ENCODE data around the gene PTPRE.

Gene PTPRE

GRCh38 chr10:127871631-127872010, 35.3 kb upstream of the PTPRE start:
- TF ChIP-seq CTCF (IDR thresholded peaks at IDR 0.05; ENCODE audit: low read depth, low read length, missing control alignments): no peak
- DNase-seq (ENCODE audit: low read depth): no peak
- no peak overlapping the region for H3K4me3 ChIP-seq (ENCODE audit: low read depth, low read length)

- no peak for DNase-seq (ENCODE audit: low read depth)
- no peak overlapping the region for H3K4me3 ChIP-seq (ENCODE audit: low read depth, low read length)
- TF ChIP-seq CTCF (IDR thresholded peaks at IDR 0.05; ENCODE audit: low read depth, low read length, missing control alignments): no peak
Observed at GRCh38 chr10:127872011-127872761, 34.7 kb upstream of the PTPRE start.

- no peak for TF ChIP-seq CTCF (IDR thresholded peaks at IDR 0.05; ENCODE audit: low read depth, low read length, missing control alignments)
- no peak overlapping the region for H3K4me3 ChIP-seq (ENCODE audit: low read depth, low read length)
- no peak for DNase-seq (ENCODE audit: low read depth)
Observed at GRCh38 chr10:127872871-127873600, 33.9 kb upstream of the PTPRE start.

GRCh38 chr10:127873901-127874470, 32.9 kb upstream of the PTPRE start:
- no peak overlapping the region for H3K4me3 ChIP-seq (ENCODE audit: low read depth, low read length)
- TF ChIP-seq CTCF (IDR thresholded peaks at IDR 0.05; ENCODE audit: low read depth, low read length, missing control alignments): no peak
- DNase-seq (ENCODE audit: low read depth): no peak

GRCh38 chr10:127874671-127875448, 32.0 kb upstream of the PTPRE start:
- DNase-seq (ENCODE audit: low read depth): no peak
- no peak overlapping the region for H3K4me3 ChIP-seq (ENCODE audit: low read depth, low read length)
- no peak for TF ChIP-seq CTCF (IDR thresholded peaks at IDR 0.05; ENCODE audit: low read depth, low read length, missing control alignments)

GRCh38 chr10:127875449-127875765, 31.5 kb upstream of the PTPRE start:
- DNase-seq (ENCODE audit: low read depth): no peak
- TF ChIP-seq CTCF (IDR thresholded peaks at IDR 0.05; ENCODE audit: low read depth, low read length, missing control alignments): no peak
- no peak overlapping the region for H3K4me3 ChIP-seq (ENCODE audit: low read depth, low read length)

Measured in GM12864 (cell line).